HG03103 (cell line): ENCODE results near the gene HDHD5.
"Not testable (repeated sequence)": the region's sequence is repeated elsewhere in the genome, so short reads cannot be mapped to it uniquely, and the experiment has no call there.

Source experiments
- ATAC-seq: cut with Tn5 transposase; IDR thresholded peaks from one replicate; pipeline ENCODE4 v1.9.1; 2021; ENCODE audit warnings: low read depth; ENCODE audit not compliant: unreplicated experiment

HDHD5 gene

DNA sequence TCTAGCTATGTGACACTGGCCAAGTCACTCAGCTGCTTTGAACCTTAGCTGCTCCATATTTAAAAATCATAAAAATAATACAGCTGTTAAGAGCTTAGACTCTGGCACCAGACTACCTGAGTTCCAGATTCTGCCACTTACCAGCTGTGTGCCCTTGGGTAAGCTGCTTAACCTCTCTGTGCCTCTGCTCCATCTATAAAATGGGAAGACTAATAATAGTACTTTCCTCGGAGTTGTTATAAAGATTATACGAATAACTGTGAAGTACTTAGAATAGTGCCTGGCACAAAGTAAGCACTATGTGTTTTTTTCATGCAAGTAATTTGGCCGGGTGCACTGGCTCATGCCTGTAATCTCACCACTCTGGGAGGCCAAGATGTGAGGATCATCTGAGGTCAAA lies 1.4 kb downstream of the HDHD5 start:
- no peak for ATAC-seq

DNA sequence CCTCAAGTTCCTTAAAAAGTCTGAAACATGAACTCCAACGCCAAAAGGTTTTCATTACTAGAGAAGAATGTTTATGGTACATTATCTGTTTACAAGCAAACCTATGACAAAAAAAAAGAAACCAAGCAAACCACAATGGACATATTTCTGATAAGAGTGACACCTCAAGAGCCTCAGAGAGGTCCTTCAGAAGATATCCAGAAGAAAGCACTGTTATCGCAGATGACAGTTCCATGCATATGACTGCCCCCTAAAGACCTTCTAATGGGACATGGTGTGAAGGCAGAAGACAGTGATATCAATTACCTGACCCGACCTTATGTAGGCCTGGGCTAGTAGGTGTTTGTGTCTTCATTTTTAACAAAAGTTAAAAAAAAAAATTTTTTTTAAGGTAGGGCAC lies 3.1 kb downstream of the HDHD5 start:
- no peak for ATAC-seq

DNA sequence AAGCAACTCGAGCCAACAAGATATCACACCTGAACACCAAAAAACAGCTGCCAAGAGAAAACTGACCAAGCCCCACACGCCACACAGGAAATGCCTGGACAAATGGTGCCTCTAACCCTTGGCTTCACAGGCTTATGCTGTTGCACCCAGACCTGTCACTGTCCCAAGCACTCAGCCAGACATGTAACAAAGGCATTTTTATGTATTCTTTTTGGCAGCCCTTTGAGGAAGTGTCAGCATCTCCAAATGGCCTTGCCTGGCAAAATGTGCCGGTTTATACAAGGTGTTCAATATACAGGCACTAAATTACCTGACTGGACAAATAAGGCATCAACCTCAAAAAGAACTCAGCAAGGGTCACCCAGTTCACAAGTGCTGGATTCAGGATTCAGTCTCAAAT lies 6.1 kb downstream of the HDHD5 start:
- ATAC-seq: no peak

DNA sequence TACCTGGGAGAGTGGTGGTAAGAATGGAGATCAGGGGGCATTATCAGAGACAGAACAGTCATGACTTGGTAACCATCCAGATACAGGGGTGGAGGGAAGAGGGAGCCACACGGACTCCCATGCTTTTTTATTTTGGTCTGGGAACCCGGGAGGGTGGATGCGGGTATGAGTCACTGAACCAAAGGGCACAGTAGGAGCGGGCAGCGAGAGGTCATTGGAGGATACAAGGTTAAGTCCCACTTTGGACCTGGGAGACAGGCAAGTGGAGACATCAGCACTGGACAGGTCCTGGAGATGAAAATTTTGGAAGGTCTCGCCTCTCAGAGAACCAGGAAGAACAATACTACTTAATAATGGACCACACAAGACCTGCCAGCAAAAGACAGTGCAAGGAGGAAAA lies 6.7 kb downstream of the HDHD5 start:
- no peak for ATAC-seq

DNA sequence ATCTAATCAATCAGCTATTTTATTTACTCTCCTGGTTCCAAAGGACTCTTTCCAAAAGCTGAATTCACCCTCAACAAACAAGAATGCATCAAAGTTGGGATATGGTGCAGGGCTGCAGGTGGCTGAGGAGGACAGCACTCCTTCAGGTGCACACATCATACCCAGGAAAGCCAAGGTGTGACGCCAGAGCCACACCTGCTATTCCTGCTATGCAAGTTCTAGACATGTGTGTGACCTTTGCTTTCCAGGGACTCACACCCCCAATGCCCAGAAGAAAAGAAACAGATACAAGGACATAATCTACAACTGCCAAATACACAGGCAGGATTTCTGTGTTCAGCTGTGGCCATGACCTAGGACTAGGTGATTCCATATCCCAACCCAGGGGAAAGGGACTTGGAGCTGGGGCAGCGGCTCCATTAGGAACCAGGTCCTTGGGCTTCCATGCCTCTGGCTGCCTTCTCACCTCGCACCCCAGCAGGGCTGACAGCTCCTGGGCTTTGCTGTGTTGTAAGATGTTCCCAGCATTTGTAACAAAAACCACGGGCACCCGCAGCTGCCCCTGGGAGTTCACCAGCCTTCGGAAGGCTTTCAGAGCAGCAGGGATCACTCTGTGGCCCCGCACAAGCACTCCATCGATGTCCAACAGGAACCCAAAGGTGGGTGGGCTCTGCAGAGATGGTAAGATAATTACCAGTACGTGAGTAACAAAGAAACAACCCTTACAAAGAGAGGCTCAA lies 9.8 kb downstream of the HDHD5 start:
- no peak for ATAC-seq

DNA sequence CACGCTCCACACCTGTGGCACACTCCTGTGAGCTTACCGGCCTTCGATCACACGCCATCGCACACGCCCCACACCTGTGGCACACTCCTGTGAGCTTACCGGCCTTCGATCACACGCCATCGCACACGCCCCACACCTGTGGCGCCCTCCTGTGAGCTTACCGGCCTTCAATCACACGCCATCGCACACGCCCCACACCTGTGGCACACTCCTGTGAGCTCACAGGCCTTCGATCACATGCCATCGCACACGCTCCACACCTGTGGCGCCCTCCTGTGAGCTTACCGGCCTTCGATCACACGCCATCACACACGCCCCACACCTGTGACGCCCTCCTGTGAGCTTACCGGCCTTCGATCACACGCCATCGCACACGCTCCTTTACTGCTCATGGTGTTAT lies 11.6 kb downstream of the HDHD5 start:
- ATAC-seq: not testable (repeated sequence)

DNA sequence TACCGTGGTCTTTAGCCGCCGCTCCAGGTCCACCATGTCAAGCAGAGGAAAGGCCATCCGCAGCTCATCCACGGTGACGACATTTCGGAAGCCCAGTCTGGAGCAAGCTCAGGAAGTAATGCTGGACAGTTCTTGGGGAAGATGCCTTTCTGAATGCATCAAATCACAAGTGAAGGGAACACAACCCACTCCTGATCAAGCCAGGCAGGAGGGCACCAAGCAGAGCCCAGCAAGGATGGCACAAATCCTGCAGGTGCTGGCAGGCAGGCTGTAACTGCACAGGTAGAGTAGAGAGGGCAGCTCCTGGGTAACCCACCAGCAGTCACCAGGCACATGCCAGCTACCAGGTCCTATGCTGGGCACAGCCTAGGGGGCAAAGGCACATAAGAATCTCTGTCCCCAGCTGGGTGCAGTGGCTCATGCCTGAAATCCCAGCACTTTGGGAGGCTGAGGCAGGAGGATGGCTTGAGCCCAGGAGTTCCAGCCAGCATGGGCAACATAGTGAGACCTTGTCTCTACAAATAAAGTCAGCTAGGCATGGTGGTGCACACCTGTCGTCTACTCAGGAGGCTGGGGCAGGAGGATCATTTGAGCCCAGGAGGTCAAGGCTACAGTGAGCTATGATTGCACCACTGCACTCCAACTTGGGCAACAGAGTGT lies 13.9 kb downstream of the HDHD5 start:
- no peak for ATAC-seq

DNA sequence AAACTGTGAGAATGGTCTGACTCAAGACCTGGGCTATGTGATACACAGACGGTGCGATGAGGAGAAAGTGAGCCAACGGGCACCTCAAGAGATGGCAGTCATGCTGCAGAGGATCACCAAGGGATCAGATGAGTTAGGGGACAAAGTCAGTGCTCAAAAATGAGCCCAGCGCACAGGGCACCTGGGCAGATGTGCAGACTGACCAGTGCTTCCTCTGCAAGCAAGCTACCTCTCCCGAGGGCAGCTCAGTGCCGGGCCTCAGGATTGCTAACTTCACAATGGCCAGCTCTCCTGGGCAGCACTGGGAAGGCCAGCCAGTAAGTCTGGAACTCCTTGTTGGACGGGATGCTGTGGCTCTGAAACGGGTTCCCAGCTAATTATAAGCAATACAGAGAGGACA lies 15.3 kb downstream of the HDHD5 start:
- no peak for ATAC-seq

DNA sequence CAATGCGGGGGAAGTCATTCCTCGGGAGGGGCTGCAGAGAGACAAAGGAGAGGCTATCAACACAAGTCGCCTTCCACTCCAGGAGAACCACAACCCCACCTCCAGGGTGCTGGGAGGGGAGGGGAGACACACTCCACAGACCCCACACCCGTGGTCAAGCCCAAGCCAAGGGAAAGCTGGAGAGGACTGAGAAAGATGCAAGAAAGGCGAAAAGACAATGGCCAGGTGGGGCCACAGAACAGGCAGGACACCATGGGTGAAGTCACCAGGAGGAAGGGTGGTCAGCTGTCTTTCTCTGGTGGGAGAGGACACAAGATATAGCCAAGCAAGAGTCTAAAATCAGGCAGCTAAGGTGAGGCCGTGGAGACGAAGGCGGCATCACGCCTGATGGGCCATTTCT lies 16.0 kb downstream of the HDHD5 start:
- ATAC-seq: no peak

DNA sequence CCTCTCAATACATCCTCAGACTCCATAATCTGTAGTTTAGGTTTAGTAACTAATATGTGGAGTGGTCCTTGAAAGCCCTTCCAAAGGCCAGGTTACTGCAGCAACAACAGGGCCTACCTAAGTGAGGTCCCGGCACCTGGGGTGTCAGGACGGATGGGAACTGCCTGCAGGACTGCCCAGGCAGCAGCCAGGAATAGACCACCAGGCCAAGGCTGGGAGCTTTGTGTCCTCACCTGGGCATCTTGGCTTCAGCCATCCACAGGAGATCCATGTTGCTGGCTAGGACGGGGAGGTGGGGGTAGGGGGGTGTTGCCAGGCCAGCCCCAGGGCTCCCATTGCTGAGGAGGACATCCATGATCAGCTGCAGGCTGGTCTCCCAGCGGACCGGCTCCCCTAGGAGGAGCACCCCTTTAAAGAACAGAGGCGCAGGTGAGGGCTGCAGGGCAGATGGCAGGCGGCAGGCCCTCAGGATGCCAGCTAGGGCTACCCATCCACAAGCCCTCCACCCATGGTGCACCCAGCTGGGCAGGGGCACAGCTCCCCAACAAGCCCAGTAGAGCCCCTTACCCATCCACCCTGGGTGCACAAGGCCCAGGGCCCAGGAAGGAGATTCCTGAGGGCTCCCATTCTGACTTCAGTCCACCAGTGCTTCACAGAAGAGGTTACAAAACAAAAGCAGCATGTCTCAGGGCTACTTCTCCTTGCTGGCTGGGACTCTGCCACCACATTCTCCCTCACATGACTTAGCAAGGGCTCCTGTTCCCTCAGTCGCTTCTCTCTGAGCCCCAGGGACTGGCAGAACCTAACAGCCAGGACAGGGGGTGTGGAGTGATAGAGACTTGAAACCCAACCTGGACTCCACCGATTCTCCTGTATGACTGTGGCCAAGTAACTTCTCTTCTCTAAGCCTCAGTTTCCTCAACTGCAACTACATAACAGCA lies 18.0 kb downstream of the HDHD5 start:
- no peak for ATAC-seq

DNA sequence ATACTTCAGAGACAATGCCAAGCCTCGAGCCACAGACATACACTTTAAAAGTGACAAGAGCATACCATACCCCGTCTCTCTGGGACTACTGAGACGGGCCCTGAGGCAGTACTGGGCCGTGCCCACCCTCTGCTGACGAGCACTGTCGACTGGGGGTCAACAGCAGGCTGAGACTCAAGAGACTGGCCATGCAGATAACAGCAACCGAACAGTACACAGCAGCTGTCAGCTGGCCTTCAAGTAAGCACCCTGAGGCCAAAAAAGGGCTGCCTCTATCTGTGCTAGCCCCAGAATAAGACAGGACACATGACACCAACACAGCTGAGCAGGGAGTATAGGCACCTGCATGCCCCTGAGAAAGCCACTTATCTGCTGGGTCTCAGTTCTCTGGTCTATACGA lies 19.1 kb downstream of the HDHD5 start:
- ATAC-seq: no peak

DNA sequence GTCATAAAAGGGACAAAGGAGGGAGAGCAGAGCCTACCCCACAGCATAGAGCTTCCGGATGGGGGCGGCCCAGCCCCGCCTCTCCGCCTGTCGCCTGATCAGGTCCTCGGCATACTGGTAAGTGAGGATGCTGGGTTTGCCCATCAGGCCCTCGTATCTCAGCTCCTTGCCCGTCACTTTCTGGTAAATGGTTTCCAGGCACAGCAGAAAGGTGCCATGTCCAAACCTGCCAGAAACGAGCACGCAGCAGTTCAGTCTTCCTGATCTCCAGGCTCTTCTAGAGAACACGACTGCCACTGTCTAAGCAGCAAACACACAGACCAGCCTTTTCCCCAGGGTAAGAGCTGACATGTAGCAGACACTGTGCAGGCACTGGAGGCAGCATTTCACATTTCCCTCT lies 20.6 kb downstream of the HDHD5 start:
- ATAC-seq: no peak

DNA sequence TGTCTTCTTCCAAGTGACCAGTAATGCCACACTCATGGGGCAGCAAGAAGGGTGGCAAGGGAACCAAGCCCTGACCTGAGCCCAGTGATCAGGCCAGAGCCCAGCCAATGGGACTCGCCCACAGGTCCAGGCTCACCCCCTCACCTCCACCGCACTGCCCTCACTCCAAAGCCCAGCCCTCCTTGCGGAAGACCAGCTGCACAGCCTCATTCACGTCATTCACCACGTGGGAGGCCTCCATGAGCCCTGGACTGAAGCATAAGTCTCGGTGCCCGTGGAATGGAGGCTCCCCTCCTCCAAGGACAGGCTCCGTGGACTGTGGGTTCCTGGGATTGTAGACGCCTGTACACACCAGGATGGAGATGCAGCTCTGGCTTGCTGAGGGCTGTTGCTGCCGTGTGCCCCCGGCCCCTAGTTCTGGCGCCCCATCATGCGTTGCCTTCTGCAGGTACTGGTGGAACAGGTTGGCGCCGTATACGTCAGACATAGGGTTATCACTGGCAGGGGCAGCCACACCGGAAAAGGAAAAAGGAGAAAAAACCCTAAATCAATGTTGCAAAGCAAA lies 21.1 kb downstream of the HDHD5 start:
- no peak for ATAC-seq

DNA sequence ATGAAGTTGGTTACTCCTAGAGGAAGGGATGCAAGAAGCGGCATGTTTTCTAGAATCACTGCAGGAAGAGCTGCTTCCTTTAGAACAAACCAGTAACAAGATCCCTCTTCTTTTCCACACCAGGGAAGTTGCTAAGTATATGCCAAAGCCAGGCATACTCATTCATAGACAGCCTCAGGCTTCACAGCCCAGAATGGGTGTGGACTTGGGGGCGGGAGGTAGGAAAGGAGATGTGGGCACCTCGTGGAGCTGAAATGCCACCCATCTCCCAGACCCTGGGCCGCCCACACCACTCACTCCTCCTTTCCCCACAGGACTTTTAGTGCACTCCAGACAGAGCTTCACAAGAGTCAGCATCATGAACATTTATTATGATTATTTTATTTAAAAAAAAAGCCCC lies 21.9 kb downstream of the HDHD5 start:
- ATAC-seq: no peak

DNA sequence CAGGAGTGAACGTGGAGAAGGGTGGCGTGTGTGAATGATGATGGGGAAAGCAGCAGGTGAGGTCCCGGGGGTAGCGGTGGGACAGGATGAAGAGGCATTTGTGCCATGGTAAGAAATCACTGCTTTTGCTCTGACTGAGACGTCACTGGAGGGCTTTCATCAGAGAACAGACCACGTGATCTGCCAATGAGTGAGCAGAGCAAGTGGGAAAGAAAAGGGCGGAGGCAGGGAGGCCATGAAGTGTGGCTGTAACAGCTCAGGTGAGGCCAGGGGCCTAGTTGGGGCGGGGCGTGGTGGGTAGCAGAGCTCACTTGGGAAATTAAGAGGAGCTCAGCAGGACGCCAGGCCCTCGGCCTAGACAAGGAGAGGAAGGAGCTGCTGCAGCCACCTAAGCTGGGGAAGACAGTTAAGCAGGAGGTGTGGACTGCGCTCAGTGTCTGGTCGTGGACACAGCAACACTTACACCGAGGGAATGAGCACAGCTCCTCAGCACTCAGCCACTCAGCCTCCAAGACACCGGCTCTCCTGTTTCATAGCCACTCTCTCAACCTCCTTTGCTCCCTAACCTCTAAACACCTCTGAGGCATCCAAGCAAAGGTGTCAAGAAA lies 23.8 kb downstream of the HDHD5 start:
- ATAC-seq: no peak

DNA sequence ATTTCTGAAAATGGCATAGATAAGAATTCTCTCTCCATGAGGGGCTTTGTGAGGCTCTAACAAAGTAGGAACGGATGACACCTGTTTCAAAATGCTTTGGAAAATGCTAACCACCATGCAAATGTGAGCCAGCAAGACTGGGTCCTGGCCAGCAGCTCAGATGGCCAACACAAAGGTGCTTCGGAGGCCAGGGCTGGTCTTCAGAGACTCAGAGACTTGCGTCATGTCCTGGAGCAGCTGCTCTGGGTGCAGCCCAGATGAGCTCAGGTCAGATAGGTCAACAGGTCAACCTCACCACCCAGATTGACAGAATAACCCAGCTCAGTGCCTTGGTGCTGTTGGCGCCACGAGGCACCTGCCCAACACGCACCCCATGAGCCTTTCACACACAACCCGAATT lies 25.9 kb downstream of the HDHD5 start:
- no peak for ATAC-seq

DNA sequence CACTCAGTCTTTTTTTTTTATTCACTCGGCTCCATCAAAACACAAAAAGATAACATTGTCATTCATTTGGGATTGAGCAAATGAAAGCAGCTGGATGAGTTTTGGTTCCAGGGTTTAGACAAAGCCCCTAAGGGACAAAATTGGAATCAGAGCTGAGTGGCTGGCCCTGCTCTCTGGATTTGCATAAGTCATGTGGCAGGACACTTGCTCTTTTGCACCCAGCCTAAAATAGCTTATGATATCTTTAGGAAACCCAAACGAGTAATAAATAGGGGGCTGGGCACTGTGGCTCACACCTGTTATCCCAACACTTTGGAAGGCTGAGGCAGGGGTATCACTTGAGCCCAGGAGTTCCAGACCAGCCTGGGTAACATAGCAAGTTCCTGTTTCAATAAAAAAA lies 27.0 kb downstream of the HDHD5 start:
- no peak for ATAC-seq

DNA sequence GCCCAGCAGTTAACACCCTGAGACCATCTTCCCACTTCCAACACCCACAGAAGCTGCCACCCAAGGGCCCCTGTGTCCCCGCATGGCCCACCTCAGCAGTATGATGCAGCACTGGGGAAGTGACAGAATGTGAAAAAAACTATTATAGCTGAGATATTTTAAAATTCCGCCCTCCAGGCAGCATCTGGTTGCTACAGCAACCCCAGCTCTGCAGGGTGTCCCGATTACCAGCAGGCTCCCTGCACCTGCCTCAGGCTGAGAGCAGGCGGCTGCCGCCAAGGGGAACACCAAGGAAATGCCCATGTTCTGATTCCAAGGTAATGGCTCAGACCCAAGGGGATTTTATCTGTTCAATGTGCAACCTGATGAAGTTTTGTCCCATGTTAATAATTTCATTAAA lies 27.4 kb downstream of the HDHD5 start:
- no peak for ATAC-seq

DNA sequence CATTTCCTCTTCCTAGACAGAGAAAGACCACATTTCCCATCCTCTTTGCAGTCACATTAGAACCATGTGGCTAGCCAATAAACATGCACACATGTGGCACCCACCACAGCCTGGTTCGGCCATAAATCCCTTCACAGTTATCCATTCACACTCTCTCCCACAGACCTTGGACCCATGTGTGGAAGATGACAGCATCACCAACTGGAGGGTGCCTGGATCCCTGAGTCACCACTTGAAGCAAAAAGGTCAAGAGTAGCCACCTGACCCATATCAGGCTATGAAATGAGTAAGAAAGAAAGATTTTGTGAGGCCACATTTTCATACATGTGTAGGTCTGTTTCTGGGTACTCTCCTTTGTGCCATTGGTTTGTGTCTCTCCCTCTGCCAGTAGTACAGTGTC lies 28.9 kb downstream of the HDHD5 start:
- no peak for ATAC-seq
